HG03139 (cell line): Measurements from ENCODE around the gene CRY2.
"Not testable (repeated sequence)": the region's sequence is repeated elsewhere in the genome, so short reads cannot be mapped to it uniquely, and the experiment has no call there.

Experiments
- ATAC-seq: cut with Tn5 transposase; IDR thresholded peaks from one replicate; pipeline ENCODE4 v1.9.1; 2021; ENCODE audit not compliant: unreplicated experiment

The CRY2 gene

DNA sequence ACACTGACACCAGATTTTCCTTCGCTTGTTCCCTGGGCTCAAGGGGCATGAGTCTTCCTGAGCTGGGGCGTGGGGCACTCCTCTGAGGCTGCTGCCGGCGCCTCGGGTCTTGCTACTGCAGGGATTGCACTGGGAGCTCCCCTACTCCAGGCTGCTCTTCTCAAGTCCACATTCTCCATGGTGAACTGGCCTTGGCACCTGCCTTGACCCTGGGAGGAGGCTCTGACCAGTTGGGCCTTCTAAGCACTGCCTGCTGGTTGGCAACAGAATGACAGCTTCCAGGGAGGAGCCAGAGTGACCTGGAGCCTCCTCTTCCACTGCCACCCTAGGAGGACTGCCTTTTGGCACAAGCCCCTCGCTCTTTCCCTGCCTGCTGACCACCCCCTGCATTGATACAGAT is 50.3 kb downstream of the CRY2 start:
- no peak for ATAC-seq

DNA sequence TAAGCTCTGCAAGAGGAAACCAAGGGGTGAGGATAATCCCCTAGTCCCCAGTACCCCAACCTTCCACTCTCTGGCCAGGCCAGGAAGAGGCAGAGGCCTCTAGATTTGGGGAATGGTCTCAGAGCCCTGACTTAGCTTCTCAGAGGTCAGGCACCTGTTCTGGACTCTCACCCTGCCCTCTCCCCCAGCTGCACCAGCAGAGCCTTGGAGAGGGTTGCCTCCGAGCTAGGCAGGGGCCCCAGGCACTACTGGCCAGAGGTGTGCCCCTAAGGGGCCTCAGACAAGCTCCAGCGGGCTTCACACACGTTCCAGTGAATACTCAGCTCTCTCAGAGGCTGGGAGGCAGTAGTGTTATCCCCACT is 51.8 kb downstream of the CRY2 start:
- no peak for ATAC-seq

DNA sequence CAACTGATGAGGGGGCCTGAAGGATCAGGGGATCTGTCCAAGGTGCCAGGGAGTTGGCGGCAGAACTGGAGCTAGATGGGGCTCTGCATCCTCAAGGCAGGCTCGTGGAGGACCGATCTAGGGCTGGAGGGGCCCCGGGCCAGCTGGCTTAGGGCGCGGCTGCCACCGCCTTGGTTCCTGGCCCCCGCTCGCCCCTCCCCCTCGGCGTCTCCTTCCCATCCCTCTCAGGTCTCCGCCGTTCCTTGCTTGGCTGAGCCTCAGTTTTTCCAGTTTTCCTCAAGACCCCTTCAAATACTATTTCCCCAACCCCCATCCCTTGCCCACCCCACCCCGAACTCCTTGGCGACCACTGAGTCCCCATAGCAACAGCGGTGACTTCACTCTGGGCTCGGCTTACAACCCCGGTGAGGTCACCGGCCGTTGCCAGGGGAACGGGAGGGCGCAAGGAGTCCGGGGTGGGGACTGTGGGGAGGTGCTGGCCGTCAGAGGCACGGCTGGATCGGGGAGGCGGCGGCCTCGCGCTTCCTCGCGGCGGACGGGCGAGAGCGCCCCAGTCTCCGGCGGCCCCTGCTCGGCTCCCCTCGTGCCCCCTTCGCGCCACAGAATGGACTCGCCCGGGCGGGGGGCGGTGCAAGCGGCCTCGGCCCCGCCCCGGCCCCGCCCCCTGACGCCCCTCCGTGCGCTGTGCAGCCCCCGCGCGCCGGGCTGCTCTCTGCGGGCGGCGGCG is 52.3 kb downstream of the CRY2 start:
- peak; percentile 49 for ATAC-seq

DNA sequence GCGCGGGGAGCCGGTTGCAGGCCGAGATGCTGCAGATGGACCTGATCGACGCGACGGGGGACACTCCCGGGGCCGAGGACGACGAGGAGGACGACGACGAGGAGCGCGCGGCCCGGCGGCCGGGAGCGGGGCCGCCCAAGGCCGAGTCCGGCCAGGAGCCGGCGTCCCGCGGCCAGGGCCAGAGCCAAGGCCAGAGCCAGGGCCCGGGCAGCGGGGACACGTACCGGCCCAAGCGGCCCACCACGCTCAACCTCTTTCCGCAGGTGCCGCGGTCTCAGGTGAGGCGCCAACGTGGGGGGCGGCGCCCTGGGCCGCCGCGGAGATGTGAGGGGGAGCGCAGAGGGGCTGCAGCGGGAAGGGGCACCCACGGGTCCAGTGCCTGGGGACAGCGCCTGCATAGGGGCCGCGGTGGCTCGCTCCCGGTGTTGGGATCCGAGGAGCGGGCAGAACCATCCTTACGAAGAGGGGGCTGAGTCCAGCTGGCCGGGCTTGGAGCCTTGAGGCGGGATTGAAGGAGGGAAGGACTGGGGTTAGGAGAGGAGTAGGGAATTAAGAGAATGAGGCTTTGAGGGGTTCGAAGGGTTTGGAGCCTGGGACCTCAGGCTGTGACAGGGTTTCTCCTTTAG is 53.0 kb downstream of the CRY2 start:
- ATAC-seq: not testable (repeated sequence)

DNA sequence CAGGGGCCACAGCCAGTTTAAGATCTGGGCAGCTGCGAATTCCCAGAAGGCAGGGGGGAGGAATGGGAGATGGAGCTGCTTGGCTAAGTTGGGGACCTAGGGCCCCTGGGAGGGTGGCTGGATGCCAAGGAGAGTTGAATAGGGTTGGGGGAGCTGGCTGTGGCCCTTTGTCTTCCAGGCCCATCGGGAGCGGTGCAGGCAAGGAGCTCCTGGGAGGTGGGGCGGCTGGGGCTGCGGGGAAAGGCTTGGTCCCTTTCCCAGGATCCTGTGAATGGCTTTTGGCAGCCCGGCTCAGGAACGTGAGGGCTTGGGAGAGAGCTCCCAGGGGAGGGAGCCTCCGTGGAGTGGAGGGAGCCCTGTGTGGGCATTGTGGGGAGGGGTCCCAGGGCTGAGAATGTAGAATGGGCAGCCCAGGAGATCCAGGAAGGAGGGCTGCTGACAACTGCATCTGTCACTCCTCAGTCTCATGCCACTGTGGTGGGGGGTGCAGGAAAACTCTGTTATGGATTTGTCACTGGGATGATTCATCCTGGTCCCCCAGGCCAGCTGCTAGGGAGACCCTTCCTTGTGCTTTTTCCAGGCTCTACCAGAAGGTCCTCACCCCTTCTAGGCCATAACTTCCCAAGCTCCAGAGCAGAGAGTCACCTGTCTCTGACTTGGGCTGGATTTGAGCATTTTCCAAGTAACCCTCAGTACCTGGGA is 53.8 kb downstream of the CRY2 start:
- no peak for ATAC-seq

DNA sequence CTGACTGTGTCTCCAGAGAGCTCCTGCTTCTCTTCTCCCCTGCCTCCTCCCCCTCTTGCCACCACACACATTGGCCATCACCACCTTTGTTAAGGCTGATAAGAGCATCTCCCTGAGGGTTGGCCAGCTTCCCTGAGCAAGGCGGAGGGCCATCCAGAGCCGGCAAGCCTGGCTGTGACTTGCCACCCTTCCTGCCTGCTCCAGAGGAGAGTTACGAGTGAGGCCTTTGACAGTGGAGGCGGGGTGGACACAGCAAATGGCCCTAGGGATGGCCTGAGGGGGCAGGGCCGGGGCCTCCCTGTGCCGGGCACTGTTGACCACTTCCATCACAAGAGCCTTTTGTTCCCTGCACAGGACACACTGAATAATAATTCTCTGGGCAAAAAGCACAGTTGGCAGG is 54.4 kb downstream of the CRY2 start:
- no peak for ATAC-seq

DNA sequence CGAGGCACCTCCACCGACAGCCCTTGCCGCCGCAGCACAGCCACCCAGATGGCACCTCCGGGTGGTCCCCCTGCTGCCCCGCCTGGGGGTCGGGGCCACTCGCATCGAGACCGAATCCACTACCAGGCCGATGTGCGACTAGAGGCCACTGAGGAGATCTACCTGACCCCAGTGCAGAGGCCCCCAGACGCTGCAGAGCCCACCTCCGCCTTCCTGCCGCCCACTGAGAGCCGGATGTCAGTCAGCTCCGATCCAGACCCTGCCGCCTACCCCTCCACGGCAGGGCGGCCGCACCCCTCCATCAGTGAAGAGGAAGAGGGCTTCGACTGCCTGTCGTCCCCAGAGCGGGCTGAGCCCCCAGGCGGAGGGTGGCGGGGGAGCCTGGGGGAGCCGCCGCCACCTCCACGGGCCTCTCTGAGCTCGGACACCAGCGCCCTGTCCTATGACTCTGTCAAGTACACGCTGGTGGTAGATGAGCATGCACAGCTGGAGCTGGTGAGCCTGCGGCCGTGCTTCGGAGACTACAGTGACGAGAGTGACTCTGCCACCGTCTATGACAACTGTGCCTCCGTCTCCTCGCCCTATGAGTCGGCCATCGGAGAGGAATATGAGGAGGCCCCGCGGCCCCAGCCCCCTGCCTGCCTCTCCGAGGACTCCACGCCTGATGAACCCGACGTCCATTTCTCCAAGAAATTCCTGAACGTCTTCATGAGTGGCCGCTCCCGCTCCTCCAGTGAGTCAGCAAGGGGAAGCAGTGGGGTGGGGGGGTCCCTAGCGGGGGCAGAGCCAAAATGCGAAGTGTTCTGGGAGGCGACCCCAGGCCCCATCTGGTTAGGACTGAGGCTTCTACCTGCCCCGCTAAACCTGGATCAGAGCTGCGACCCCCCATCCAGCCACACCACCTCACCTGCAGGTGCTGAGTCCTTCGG is 55.4 kb downstream of the CRY2 start:
- no peak for ATAC-seq

DNA sequence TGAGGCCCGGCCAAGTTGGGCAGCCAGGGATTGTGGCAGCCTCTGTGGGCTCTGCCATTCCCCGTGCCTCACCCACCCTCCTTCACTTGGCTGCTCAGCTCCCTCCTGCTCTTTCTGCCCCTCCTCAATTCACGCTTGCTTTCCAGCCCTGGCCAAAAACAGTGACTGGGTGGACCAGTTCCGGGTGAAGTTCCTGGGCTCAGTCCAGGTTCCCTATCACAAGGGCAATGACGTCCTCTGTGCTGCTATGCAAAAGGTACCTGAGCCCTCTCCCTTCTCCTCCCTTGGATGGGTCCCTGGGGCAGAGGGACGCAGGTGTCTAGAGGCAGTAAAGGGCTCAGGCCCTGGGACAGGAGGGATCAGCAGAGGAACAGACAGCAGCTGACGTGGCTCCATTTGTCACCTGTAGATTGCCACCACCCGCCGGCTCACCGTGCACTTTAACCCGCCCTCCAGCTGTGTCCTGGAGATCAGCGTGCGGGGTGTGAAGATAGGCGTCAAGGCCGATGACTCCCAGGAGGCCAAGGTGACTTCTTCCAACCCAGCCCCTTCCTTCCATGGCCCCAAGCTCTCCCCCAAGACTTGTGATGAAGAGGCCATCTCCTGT is 57.1 kb downstream of the CRY2 start:
- no peak for ATAC-seq

DNA sequence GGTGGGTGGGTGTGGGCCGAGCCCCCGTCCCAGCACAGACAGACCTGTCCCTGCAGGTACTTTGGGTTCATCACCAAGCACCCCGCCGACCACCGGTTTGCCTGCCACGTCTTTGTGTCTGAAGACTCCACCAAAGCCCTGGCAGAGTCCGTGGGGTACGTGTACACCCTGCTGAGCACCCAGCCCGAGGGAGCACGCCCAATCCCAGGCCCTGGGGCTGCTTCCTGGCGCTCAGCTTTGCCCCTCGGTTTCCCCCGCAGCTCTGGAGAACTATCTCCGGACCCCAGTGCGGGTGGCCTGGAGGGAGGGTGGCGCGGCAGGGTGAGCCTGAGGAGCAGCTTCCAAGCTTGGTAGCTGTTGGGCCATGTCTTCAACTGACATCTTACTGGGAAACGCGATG is 57.8 kb downstream of the CRY2 start:
- ATAC-seq: no peak

DNA sequence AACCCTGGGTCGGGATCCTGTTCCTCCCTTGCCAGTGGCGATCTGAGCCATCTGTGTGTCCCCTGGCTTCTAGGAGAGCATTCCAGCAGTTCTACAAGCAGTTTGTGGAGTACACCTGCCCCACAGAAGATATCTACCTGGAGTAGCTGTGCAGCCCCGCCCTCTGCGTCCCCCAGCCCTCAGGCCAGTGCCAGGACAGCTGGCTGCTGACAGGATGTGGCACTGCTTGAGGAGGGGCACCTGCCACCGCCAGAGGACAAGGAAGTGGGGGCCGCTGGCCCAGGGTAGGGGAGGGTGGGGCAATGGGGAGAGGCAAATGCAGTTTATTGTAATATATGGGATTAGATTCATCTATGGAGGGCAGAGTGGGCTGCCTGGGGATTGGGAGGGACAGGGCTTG is 58.3 kb downstream of the CRY2 start:
- not testable (repeated sequence) for ATAC-seq

DNA sequence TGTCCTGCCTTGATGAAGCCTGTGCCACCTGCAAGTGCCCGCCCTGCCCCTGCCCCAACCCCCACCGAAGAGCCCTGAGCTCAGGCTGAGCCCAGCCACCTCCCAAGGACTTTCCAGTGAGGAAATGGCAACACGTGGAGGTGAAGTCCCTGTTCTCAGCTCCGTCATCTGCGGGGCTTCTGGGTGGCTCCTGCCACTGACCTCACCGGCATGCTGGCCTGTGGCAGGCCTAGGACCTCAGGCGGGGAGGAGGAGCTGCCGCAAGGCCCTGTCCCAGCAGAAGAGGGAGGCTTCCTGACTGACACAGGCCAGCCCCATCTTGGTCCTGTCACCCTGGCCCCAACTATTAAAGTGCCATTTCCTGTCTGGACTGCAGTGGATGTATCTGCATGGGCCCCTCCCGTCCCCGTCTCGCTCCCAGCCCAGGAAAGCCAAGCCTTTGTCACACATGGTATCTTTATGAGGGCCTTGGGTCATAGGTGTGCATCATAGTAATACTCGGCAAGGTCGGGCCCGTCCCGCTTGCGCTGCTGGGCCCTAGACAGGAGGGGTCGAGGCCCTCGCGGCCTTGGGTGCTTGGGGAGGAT is 58.9 kb downstream of the CRY2 start:
- no peak for ATAC-seq

DNA sequence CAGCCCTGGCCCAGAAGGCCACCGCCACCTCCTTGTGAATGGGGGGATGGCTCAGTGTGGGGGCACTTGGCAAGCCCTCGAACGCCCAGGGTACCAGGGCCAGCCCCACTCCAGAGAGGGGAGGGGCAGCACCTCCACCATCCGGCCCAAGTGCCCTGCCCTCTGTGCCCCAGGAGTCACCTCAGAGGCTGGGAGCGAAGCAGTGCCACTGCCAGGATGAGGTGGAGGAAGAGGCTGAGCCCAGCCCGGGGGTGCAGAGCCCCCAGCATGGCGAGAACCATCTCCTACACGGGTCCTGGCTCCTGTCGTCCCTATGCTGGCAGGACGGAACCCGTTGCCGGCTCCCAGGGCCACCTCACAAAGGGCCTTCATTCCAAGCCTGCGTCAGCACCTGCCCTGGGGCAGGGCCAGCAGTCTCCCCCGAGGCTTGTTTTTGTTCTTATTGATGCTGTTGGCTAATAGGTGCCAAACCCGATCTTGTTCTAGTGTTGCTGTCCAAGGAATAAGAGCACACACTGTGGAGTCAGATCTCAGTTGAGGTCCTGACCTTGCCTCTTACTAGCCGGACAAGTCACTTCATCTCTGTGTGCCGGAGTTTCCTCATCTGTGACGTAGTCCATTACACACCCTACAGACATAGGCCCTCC is 59.8 kb downstream of the CRY2 start, which contains the start of gene FREY1:
Gene FREY1 (minus strand): TSS at position 307 of the 647 bp plus-strand sequence. CDS start 26 bp downstream, at position 281.
- ATAC-seq: no peak

DNA sequence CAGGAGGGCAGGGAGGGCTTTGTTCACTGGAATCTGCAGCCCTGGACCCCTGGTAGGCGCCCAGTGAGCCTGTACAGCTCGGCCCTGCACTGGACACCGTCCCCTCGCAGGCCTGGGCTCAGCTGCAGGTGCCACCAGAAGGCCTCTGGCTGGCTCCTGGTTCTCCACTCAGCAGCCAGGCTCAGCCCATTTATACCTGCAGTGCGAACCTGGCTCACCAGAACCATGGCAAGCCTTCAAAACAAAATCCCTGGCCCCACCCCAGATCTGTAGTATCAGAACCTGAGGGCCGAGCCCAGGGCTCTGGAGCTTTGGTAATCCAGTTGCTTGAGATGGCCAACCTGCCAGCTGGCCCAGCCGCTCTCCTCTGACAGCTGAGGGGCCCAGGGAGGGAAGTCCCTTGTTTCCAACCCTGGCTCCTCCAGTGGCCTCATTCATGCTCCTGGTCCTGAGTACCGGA is 60.7 kb downstream of the CRY2 start:
- ATAC-seq: no peak

DNA sequence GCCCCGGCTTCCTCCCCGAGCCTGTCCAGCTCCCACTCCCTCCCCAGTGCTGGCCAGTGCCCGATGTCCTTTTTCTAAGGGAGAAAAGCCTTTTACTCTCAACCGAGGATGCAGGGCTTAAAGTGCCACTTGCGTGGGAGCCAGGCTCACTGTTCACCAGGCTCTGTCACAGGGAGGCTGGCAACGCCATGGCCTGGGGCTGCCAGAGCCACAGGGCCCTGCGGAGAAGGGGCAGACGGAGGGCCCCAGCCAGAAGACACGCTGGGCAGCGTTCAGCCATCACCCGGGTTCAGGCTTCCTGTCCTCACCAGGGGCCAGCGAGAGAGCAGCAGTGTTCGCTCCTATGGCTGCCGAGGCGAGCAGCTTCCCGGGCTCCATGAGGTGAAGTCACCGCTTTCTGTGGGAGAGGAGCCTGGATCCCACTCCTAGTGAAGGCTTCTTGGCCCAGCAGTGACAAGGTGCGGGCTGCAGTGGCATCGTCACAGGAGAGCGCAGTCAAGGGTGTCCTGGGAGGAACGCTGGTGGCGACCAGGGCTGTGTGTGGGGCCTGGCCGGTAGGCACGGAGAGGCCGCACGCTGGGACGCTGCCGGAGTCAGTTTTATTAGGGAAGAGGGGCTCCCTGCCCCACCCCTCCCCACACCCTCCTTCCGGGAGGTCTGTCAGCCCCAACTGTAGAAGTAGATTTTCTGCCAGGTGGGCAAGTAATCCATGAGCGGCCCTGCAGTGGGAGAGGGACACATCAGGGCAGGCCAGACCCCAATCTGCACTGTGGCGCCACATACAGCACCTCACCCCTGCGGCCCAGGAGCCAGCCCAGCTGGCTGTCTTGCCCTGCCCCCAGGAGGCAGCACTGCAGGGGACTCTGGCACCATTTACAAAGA is 62.6 kb downstream of the CRY2 start:
- no peak for ATAC-seq

DNA sequence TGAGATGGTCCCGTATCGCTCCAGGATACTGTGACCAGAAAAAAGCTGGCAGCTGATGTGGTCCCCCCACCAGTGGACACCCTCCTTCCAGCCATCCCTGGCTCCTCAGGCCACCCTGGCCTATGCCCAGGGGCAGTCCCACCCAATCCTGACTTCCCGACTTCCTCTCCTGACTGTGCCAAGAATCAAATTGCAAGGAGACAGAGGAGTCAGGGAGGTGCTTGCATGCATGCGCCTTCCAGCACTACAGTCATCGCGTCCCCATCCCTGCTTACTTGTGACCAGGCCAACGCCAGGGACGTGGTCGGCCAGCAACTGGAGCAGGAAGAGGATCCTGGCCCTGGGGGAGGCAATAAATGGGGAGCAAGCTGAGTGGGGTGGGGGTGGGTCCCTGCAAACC is 63.3 kb downstream of the CRY2 start:
- no peak for ATAC-seq

DNA sequence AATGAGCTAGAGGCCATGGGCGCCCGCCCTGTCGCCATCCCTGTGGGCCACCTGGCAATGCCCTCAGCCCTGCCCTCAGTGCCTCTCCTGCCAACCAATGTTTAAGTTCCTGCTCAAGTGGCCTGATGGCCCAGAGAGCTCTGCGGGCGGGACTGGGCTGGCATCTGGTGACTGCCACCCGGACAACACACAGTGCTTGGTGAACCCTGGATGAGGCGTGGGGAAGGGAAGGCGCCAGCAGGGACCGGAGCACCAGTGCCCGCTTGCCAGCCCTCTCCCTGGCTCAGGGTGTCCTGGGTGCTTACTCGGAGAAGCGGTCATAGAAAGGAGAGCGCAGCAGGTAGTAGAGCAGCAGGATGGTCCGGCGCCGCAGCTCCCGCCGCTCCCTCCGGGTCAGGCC is 66.2 kb downstream of the CRY2 start:
- ATAC-seq: no peak

DNA sequence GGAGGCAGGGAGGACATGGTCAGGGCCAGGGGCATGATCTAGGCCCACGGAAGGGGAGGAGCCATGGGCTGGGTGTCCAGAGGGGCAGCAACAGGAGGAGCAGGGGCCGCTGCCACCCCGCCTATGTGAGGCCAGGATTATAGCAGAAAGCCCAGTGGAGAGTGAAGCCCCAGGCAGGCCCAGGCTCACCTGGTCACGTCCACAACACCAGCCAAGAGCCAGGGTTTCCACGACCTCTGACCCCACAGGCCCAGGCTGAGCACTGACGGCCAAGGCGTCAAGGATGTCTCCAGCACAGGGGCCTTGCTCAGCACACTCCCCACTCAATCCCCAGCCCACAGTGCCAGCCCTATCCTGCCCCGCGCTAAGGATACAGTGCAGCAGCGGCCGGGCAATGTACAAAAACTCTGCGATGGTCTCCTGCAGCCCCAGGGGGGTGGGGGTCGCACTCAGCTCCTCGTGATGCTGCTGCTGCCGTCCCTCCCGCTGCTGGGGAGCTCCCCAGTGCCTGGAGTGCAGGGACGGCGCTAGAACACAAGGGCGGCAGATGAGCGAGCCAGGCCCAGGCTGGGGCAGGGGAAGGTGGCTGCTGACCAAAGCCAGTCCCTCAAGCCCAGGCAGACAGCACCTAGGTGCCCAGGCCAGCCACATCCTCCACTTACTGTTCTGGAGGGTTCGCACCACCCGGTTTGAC is 66.8 kb downstream of the CRY2 start:
- ATAC-seq: no peak

DNA sequence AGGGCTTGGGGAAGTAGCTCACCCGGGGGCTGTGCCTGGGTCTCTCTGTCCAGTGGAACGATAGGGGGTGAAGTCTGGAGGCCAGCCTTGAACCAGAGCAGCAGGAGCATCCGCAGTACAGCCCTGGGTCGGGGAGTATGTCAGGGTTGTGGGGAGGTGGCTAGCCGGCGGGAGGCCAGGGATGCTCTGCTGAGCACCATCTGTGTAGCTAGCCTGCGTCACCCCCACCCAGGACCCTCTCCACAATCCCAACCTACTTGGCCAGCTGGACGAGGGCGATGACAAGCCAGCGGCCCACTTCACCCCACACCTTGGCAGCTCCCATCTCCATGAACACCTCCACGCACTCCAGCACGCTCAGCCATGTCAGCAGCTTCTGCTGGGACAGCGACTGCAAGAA is 68.2 kb downstream of the CRY2 start:
- no peak for ATAC-seq
